GM20000 (cell line): Measurements from ENCODE around the gene AFF3.

Source experiments
- DNase-seq: peaks from one replicate; pipeline ENCODE4 v3.0.0; 2012; ENCODE audit warnings: low spot score
- CTCF ChIP-seq: IDR thresholded peaks from 2 replicates; pipeline ENCODE4 v1.5.1; 2012; ENCODE audit warnings: mild to moderate bottlenecking, control low read depth; ENCODE audit errors: extremely low read depth, missing control alignments

The AFF3 gene

GRCh38 chr2:99802734-99803133 lies 339.7 kb downstream of the AFF3 start:
- no peak for DNase-seq
- no peak for TF ChIP-seq CTCF

- TF ChIP-seq CTCF, result no peak
- DNase-seq, result no peak
These were observed 341.0 kb downstream of the AFF3 start for GRCh38 chr2:99801327-99801901.

- no peak for DNase-seq
- no peak for TF ChIP-seq CTCF
These were observed 344.9 kb downstream of the AFF3 start for GRCh38 chr2:99797475-99797874.

GRCh38 chr2:99794414-99794813 lies 348.0 kb downstream of the AFF3 start:
- no peak for TF ChIP-seq CTCF
- no peak for DNase-seq

GRCh38 chr2:99793022-99793421 lies 349.4 kb downstream of the AFF3 start:
- no peak for TF ChIP-seq CTCF

GRCh38 chr2:99789849-99790248 lies 352.5 kb downstream of the AFF3 start:
- TF ChIP-seq CTCF, result no peak

More at GRCh38 chr2:99793022-99793421, 349.4 kb downstream of the AFF3 start:
- DNase-seq, result no peak

GRCh38 chr2:99787769-99788382 lies 354.5 kb downstream of the AFF3 start:
- TF ChIP-seq CTCF, result no peak
- DNase-seq, result no peak

More at GRCh38 chr2:99789849-99790248, 352.5 kb downstream of the AFF3 start:
- DNase-seq, result no peak
